ENCODE data around the gene KCNAB1.

GRCh38 chr3:156145866-156146265, 25.5 kb downstream of the KCNAB1 start:
- no peak for TF ChIP-seq CTCF (IDR thresholded peaks at IDR 0.05; ENCODE audit: poor library complexity)
- no peak for TF ChIP-seq EZH2 (IDR thresholded peaks at IDR 0.05; ENCODE audit: borderline replicate concordance)

Data from hepatocyte (in vitro differentiated cells).